Measurements from ENCODE around the gene PHGDH.

The PHGDH gene

DNA sequence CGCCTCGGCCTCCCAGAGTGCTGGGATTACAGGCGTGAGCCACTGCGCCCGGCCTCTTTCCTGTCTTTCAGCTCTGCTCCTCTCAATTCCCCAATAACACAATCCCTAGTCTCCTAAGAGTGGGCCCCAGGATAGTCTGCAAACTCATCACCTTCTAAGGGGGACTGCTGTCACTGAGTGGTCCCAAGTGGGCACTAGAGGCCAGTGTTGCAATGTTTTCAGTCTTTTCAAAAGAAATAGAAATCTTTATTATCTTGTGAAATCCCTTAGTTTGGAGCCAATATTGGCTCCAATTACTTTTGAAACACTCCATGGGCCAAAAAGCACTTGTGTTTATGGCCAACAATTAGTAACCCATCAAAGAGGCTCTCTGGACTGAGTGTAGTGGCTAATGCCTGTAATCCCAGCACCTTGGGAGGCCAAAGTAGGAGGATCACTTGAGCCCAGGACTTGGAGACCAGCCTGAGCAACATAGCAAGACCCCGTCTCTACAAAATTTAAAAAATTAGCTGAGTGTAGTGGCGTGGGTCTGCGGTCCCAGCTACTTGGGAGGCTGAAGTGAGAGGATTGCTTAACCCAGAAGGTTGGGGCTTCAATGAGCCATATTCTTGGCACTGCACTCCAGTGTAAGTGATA, 35.0 kb upstream of the PHGDH start:
- Histone ChIP-seq H3K27me3 (no peaks in the 10 kb centered on the region), H3K9me3 (no peaks in the 10 kb centered on the region), H3K27ac (no peak overlapping the region), H3K36me3 (no peaks in the 10 kb centered on the region), H3K4me3 (no peak overlapping the region), H3K4me1 (peaks cover 0 to 5% (median 2%) of the 10 kb centered on the region in 4 donors)
- peak; percentile 57 to 73 for DNase-seq
- intact Hi-C loops (cut with DNase I; ENCODE audit: low total_unique reads) = no loop called here
- TF ChIP-seq, protein P1, sequence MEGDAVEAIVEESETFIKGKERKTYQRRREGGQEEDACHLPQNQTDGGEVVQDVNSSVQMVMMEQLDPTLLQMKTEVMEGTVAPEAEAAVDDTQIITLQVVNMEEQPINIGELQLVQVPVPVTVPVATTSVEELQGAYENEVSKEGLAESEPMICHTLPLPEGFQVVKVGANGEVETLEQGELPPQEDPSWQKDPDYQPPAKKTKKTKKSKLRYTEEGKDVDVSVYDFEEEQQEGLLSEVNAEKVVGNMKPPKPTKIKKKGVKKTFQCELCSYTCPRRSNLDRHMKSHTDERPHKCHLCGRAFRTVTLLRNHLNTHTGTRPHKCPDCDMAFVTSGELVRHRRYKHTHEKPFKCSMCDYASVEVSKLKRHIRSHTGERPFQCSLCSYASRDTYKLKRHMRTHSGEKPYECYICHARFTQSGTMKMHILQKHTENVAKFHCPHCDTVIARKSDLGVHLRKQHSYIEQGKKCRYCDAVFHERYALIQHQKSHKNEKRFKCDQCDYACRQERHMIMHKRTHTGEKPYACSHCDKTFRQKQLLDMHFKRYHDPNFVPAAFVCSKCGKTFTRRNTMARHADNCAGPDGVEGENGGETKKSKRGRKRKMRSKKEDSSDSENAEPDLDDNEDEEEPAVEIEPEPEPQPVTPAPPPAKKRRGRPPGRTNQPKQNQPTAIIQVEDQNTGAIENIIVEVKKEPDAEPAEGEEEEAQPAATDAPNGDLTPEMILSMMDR (IDR thresholded peaks at IDR 0.05) = no peak

DNA sequence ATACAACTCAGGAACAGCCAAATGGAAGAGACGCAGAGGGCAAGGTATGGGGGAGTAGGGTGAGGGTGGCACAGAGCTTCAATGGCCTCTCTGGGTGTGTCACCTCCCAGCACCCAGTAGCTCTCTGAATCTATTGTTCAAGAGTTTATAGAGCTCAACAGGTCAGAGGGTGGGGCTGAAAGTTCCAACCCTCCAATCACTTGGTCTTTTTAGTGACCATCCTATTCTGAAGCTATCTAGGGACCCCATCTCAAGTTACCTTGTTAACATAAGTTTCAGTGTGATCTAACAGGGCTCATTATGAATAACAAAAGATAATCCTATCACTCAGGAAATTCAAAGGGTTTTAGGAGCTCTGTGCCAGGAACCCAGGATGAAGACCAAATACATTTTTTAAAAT, 32.5 kb upstream of the PHGDH start:
- intact Hi-C loops (cut with DNase I; ENCODE audit: low total_unique reads) = no loop called here
- Histone ChIP-seq H3K27me3 (no peaks in the 10 kb centered on the region), H3K36me3 (no peaks in the 10 kb centered on the region), H3K4me1 (peaks cover 0 to 5% (median 2%) of the 10 kb centered on the region in 4 donors), H3K27ac (no peak overlapping the region), H3K9me3 (no peaks in the 10 kb centered on the region), H3K4me3 (no peak overlapping the region)
- no peak for DNase-seq
- TF ChIP-seq, protein P1 (IDR thresholded peaks at IDR 0.05) = no peak

DNA sequence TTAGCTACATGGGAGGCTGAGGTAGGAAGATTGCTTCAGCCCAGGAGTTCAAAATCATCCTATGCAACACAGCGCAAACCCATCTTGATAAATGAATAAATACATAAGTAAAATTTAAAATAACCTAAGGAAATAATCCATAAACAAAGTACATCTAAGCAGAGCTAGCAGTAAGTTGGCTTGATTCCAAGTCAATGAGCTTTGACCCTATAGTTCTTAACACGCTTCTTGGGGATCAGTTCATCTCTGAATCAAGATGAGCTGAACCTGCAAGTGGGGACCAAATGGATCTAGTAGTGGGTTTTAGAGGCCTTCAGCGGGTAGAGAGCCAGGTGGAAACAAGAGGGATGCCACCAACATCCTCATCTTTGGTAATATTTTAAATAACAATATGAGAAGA, 31.5 kb upstream of the PHGDH start:
- peaks cover 0 to 5% (median 2%) of the 10 kb centered on the region in 4 donors for H3K4me1 ChIP-seq
- H3K27me3 ChIP-seq = no peaks in the 10 kb centered on the region
- H3K27ac ChIP-seq = no peak overlapping the region
- TF ChIP-seq, protein P1 (IDR thresholded peaks at IDR 0.05) = no peak
- DNase-seq = no peak
- intact Hi-C loops (cut with DNase I; ENCODE audit: low total_unique reads) = no loop called here
- no peak overlapping the region for H3K4me3 ChIP-seq
- no peaks in the 10 kb centered on the region for H3K9me3 ChIP-seq
- H3K36me3 ChIP-seq = no peaks in the 10 kb centered on the region

DNA sequence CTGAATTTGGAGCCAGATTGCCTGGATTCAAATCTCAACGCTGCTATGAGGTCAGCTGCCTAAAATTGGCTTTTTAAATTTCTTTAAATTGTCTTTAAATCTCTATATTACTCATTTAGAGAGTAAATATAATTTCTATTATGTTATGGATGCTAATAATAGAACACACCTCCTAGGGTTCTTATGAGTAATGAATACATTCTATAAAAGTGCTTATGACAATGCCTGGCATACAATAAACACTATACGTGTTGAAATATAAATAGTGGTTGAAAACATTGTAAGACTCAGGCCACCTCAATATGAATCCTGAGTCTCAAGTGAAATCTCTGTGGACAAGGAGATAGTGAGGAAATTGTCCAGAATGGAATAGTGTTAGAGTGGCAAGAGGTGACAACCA, 31.0 kb upstream of the PHGDH start:
- no peak overlapping the region for H3K4me3 ChIP-seq
- H3K27ac ChIP-seq = no peak overlapping the region
- no peaks in the 10 kb centered on the region for H3K36me3 ChIP-seq
- TF ChIP-seq, protein P1 (IDR thresholded peaks at IDR 0.05) = no peak
- DNase-seq = no peak
- peaks cover 0 to 3% (median 1%) of the 10 kb centered on the region in 4 donors for H3K4me1 ChIP-seq
- H3K9me3 ChIP-seq = no peaks in the 10 kb centered on the region
- intact Hi-C loops (cut with DNase I; ENCODE audit: low total_unique reads) = no loop called here
- H3K27me3 ChIP-seq = no peaks in the 10 kb centered on the region

DNA sequence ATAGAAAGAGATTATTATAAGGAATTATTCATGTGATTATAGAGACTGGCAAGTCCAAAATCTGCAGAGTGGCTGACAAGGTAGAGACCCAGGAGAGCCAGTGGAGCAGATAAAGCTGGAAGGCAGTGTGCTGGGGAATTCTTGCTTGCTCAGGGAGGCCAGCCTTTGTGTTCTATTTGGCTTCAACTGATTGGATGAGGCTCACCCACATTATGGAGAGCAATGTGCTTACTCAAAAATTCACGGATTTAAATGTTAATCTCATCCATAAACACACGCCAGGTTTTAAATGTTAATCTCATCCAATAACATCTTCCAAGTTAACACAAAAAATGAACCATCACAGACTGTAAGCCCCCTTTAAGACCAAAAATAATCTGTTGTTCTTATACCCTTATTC, 30.2 kb upstream of the PHGDH start:
- H3K4me1 ChIP-seq = no peaks in the 10 kb centered on the region
- intact Hi-C loops (cut with DNase I; ENCODE audit: low total_unique reads) = no loop called here

More for the DNA sequence above, 30.2 kb upstream of the PHGDH start:
- H3K36me3 ChIP-seq = no peaks in the 10 kb centered on the region
- no peaks in the 10 kb centered on the region for H3K27me3 ChIP-seq
- H3K27ac ChIP-seq = no peak overlapping the region
- H3K9me3 ChIP-seq = no peaks in the 10 kb centered on the region
- TF ChIP-seq, protein P1 (IDR thresholded peaks at IDR 0.05) = no peak
- no peak overlapping the region for H3K4me3 ChIP-seq
- no peak for DNase-seq

All from tibial artery (tissue), 4 donors.